ENCODE results near the gene GTF2A2.
"Not testable (repeated sequence)": the region's sequence is repeated elsewhere in the genome, so short reads cannot be mapped to it uniquely, and the experiment has no call there.

Gene GTF2A2

DNA sequence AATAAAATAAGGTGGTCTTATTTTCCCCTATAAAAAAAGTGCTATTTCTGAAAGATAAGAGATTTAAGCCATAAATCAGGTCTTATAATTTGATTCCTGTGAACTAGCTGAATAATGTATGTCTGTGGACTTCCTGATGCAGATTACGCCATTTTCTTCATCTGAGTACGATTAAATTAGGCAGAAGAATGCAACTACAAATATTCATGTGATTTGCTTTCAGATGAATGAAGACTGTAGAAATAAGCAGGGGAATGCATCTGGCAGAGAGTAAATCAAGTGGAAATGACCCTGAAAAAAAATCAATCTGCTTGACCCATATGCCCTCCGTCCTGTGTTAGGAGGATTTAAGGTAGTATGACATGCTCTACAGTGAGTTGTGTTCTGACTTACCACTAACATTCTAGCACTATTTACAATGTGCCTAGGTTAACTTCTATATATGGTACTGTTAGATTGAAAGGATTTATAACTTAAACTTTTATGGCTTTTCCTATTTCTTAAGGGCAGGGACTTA lies 17.1 kb upstream of the GTF2A2 start:
- in situ Hi-C loops (cut with MboI; ENCODE audit: low sequenced_read_pairs): no loop called here

DNA sequence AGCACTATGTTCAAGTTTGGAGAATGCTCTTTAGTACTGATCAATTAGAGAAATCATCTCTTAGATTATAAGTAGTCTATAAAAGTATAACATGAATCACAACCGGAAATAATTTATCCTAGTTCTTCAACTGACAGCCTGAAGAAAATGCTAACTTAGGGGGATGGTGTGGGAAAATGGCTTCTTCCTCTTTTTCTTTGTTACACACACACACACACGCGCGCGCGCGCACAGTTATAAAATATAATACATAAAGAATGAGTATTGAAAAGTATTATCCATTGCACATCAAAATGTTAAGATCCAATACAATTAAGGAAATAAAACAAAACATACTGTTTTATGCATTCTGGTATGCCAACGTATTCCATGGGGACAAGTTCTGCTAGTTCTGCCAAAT lies 11.2 kb upstream of the GTF2A2 start:
- in situ Hi-C loops (cut with MboI; ENCODE audit: low sequenced_read_pairs): no loop called here

GRCh38 chr15:59662260-59662659 lies 4.9 kb upstream of the GTF2A2 start:
- in situ Hi-C loops (cut with MboI; ENCODE audit: low sequenced_read_pairs): no loop called here

GRCh38 chr15:59659366-59659765 lies 2.1 kb upstream of the GTF2A2 start:
- in situ Hi-C loops (cut with MboI; ENCODE audit: low sequenced_read_pairs): no loop called here

GRCh38 chr15:59657635-59658125 lies 365 bp upstream of the GTF2A2 start:
- in situ Hi-C loops (cut with MboI; ENCODE audit: low sequenced_read_pairs): no loop called here

DNA sequence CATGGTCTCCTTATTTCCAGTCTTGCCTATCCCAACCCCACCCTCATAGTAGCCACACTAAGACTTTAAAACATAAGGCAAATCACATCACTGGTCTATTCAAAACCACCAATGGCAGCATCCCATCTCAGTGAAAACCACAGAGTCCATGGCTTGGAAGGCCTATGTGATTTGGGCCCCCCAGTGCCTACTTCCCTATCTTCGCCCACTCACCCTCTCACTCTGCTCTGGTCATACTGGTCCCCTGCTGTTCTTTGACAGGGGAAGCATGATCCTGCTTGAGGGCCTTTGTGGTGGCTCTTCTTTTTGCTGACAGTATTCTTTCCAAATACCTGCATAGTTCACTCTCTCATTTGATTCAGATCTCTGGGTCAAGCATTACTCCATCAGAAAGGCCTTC lies 3.3 kb downstream of the GTF2A2 start:
- in situ Hi-C loops (cut with MboI; ENCODE audit: low sequenced_read_pairs): no loop called here

- in situ Hi-C loops (cut with MboI; ENCODE audit: low sequenced_read_pairs): no loop called here
These were observed 7.7 kb downstream of the GTF2A2 start for GRCh38 chr15:59649603-59650002.

DNA sequence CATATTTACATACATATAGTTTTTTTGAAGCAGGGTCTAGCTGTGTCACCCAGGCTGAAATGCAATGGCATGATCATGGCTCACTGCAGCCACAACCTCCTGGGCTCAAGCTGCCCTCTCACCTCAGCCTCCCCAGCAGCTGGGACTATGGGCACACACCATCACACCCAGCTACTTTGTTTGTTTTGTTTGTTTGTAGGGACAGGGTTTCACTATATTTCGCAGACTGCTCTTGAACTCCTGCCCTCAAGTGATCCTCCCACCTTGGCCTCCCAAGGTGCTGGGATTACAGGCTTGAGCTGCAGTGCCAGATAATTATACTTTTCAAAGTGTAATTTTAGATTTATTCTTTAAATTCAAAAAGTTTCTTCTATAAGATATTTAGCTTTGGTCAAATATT lies 10.2 kb downstream of the GTF2A2 start:
- in situ Hi-C loops (cut with MboI; ENCODE audit: low sequenced_read_pairs): no loop called here

GRCh38 chr15:59646277-59646676 lies 11.0 kb downstream of the GTF2A2 start:
- in situ Hi-C loops (cut with MboI; ENCODE audit: low sequenced_read_pairs): no loop called here

DNA sequence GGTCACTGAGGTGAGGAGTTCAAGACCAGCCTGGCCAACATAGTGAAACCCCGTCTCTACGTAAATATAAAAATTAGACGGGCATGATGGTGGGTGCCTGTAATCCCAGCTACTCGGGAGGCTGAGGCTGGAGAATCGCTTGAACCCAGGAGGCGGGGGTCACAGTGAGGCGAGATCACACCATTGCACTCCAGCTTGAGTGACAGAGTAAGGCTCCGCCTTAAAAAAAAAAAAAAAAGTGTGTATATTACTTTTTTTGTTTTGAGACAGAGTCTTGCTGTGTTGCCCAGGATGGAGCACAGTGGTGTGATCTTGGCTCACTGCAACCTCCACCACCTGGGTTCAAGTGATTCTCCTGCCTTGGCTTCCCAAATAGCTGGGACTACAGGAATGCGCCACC lies 11.5 kb downstream of the GTF2A2 start:
- in situ Hi-C loops (cut with MboI; ENCODE audit: low sequenced_read_pairs): not testable (repeated sequence)

GRCh38 chr15:59644756-59645155 lies 12.6 kb downstream of the GTF2A2 start:
- in situ Hi-C loops (cut with MboI; ENCODE audit: low sequenced_read_pairs): no loop called here

DNA sequence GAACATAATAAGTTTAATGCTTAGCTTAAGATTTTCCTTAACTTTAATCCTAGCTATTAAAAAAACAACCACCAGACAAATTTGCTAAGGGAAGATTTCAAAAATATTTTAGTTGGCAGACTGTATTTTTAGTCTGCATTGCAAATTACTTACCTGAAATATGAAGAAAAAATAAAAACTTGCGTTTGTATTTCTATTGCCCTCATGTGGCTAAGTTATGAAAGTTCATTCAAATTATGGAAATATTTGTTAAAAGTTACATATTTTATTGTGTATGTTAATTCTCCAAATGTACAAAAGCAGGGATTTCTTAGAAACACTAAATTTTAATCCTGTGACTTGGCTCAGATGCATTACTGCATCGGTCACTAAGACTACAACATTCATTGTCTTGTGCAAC lies 15.0 kb downstream of the GTF2A2 start:
- in situ Hi-C loops (cut with MboI; ENCODE audit: low sequenced_read_pairs): no loop called here

DNA sequence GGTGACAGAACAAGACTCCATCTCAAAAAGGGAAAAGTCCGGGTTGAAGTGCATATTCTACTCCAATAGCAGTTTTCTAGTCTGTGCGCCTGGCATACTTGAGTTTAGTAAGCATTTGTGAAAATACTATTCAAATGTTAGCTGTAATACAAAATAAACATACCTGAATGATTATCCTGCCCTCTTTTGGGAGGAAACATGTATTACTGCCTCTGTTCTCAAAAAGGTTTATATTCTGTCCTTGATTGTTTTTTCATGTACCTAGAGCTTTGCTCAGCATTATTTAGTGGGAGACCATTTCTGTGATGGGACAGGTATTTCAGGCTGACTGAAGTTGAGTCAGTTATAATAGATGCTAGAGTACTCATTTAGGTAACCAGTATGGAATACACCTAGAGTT lies 19.8 kb downstream of the GTF2A2 start:
- in situ Hi-C loops (cut with MboI; ENCODE audit: low sequenced_read_pairs): not testable (repeated sequence)

- in situ Hi-C loops (cut with MboI; ENCODE audit: low sequenced_read_pairs): no loop called here
These were observed 21.1 kb downstream of the GTF2A2 start for GRCh38 chr15:59636184-59636583.

- in situ Hi-C loops (cut with MboI; ENCODE audit: low sequenced_read_pairs): no loop called here
These were observed 24.6 kb downstream of the GTF2A2 start for GRCh38 chr15:59632714-59633113.

DNA sequence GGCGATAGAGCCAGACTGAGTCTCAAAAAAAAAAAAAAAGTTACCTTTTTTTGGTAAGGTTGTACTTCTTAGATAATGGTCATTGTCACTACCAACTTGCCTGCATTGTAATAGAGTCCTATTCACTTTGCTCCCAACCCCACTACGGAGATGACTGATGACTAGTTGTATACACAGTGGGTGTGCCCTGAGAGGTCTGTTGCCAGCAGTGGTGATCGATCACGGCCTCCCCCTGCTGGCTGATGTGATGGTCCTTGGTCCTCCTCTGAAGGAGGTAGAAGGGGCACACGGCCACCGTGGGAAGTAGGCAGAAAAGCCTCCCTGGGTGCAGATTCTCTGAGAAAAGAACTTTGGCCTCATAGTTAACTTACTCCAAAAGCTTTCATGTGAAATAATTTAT lies 35.0 kb downstream of the GTF2A2 start:
- in situ Hi-C loops (cut with MboI; ENCODE audit: low sequenced_read_pairs): no loop called here

GRCh38 chr15:59618406-59618805 lies 38.9 kb downstream of the GTF2A2 start:
- in situ Hi-C loops (cut with MboI; ENCODE audit: low sequenced_read_pairs): no loop called here

DNA sequence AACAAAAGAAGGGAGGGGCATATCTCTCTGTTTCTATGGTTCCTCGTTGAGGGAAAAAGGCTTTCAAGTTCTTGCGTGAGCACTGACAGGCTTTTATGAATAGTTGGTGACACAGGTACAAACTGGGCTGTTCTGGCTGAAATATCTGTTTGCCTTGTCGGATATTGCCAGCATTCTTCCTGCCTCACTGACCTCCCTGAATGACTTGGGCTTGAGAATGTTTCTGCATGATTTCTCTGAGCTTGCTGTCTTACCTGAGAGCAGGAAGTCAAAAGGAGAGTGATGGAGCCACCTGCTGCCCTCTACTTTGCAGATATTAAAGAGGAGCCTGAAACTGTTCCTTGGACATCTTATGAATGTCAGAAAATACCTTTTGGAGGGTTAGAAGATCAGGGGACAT lies 40.9 kb downstream of the GTF2A2 start:
- in situ Hi-C loops (cut with MboI; ENCODE audit: low sequenced_read_pairs): no loop called here

DNA sequence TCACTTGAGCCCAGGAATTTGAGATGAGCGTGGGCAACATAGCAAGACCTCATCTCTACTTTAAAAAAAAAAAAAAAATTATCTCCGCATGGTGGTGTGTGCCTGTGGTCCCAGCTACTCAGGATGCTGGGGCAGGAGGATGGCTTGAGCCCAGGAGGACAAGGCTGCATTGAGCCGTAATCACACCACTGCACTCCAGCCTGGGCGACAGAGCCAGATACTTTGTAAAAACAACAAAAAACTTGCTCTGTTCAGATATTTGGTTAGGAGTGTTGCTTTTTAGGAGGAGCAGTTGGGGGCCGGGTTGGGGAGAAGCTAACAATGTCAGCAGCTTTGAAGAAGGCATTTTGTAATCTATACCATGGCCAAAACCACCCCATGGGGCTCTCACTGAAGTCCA lies 41.7 kb downstream of the GTF2A2 start:
- in situ Hi-C loops (cut with MboI; ENCODE audit: low sequenced_read_pairs): no loop called here

DNA sequence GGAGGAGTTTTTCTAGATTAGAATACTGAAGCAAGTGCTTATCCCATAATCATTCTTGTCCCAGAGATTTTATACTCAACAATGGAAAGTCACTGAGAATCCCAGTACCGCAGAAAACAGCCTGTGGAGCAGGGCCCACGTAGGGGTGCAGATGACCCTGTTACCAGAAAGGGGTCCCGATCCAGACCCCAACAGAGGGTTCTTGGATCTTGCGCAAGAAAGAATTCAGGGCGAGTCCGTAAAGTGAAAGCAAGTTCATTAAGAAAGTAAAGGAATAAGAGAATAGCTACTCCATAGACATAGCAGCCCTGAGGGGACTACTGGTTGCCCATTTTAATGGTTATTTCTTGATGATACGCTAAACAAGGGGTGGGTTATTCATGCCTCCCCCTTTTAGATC lies 43.2 kb downstream of the GTF2A2 start:
- in situ Hi-C loops (cut with MboI; ENCODE audit: low sequenced_read_pairs): no loop called here

DNA sequence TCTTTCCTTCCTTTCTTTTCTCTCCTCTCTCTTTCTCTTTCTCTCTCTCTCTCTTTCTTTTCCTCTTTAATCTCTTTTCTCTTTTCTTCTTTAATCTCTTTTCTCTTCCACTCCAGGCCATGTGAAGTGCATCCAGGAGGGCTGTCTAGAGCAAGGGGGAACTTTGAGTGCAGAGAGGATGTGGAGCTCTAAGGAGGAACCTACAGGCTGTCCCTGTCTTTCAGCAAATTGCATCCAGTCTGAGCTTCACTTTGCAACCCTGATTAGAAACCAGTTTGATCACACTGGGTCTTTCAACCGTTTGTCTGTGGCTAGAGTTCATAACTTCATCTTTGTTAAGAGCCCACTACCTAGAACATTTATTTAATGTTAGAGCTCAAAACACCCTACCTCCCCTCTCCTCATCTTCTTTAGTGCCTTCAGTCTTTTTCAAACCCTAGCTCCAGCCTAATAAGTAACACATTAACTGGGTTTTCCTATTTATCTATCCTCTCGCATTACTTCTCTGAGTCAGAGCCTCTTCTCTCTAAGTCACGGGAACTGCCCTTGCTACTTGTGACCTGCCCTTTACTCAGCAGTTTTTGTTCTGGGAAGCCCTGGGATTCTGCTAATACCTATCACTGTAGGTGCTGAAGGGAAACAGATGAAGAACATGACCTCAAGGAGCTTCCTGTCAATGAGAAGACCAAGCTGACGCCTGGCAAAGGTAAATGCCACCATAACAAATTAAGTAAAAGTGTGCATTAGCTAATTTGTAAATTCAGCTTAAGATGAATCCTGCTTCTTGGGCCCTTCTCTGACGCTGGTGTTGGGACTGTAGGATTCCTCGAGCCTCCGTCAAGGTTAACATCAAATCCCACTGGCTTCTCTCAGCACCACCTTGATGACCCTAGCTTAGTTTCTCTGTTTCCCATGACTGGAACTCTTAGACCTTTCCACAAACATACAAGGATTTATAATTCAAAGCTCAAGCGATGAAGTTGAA lies 45.7 kb downstream of the GTF2A2 start, which contains the start of gene GCNT3:
Gene GCNT3 (plus strand): TSS at position 508 of the 985 bp plus-strand sequence. CDS start 6,456 bp downstream, outside the sequence.
- in situ Hi-C loops (cut with MboI; ENCODE audit: low sequenced_read_pairs): no loop called here
